ENCODE data around the gene MDFI. TPM values are rescaled to one million over a fixed set of nuclear protein-coding genes. Genes with fewer than 3 reads are reported as not detected.

MDFI gene
- total RNA-seq, 2 donors from 2014 or later = 52.7 to 80.0 TPM

DNA sequence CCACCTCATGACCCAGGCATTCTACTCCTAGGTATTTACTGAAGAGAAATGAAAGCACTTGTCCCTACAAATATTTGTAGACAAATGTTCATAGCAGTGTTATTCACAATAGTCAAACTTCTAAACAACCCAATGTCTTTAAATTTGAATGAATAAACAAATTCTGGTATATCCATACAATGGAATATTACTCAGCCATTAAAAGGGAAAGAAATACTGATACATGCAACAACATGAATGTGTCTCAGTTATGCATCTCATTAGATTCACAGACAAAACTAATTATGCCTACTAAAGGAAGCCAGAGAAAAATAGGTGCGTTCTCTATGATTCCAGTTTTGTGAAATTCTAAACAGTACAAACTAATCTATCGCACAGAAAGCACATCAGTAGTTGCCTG lies 30.7 kb downstream of the MDFI start:
- H3K4me1 Mint-ChIP-seq = no peaks in the 10 kb centered on the region
- H3K36me3 Mint-ChIP-seq (ENCODE audit: low read depth) = no peaks in the 10 kb centered on the region
- peaks cover 5% of the 10 kb centered on the region for H3K27me3 ChIP-seq (ENCODE audit: control insufficient read depth, insufficient read depth, low read length, poor library complexity, severe bottlenecking)
- DNase-seq = no peak
- 97% methylated on average over 2 of the region's 2 CpGs; no CpG with 5 or more reads in 1 of the 2 experiments for WGBS, 2 experiments (ENCODE audit: insufficient coverage in 1 of 2, insufficient read length in 1 of 2)
- H3K27me3 Mint-ChIP-seq (ENCODE audit: insufficient read depth) = peaks cover 39% of the 10 kb centered on the region
- H3K4me1 ChIP-seq (ENCODE audit: control insufficient read depth, insufficient read depth, low read length) = no peaks in the 10 kb centered on the region
- no peak overlapping the region for H3K4me3 ChIP-seq (ENCODE audit: low read length)
- no peak overlapping the region for H3K27ac ChIP-seq (ENCODE audit: low read depth, low read length)
- TF ChIP-seq, protein P1, sequence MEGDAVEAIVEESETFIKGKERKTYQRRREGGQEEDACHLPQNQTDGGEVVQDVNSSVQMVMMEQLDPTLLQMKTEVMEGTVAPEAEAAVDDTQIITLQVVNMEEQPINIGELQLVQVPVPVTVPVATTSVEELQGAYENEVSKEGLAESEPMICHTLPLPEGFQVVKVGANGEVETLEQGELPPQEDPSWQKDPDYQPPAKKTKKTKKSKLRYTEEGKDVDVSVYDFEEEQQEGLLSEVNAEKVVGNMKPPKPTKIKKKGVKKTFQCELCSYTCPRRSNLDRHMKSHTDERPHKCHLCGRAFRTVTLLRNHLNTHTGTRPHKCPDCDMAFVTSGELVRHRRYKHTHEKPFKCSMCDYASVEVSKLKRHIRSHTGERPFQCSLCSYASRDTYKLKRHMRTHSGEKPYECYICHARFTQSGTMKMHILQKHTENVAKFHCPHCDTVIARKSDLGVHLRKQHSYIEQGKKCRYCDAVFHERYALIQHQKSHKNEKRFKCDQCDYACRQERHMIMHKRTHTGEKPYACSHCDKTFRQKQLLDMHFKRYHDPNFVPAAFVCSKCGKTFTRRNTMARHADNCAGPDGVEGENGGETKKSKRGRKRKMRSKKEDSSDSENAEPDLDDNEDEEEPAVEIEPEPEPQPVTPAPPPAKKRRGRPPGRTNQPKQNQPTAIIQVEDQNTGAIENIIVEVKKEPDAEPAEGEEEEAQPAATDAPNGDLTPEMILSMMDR (conservative IDR thresholded peaks at IDR 0.05) = no peak
- no peak overlapping the region for H3K27ac Mint-ChIP-seq
- H3K9ac ChIP-seq (ENCODE audit: extremely low read depth, low read length, poor library complexity, severe bottlenecking) = no peak overlapping the region
- H3K9me3 ChIP-seq (ENCODE audit: control insufficient read depth, low read length) = no peaks in the 10 kb centered on the region
- H3K9me3 Mint-ChIP-seq = peaks cover 8% of the 10 kb centered on the region
- no peaks in the 10 kb centered on the region for H3K36me3 ChIP-seq (ENCODE audit: control insufficient read depth, insufficient read depth, low read length)
- no peak overlapping the region for H3K4me3 Mint-ChIP-seq

- no peaks in the 10 kb centered on the region for H3K4me1 ChIP-seq (ENCODE audit: control insufficient read depth, insufficient read depth, low read length)
- no peak overlapping the region for H3K27ac ChIP-seq (ENCODE audit: low read depth, low read length)
- H3K27me3 ChIP-seq (ENCODE audit: control insufficient read depth, insufficient read depth, low read length, poor library complexity, severe bottlenecking) = peaks cover 5% of the 10 kb centered on the region
- Mint-ChIP-seq H3K4me3 (no peak overlapping the region), H3K27ac (no peak overlapping the region), H3K9me3 (peaks cover 8% of the 10 kb centered on the region), H3K27me3 (ENCODE audit: insufficient read depth) (peaks cover 38% of the 10 kb centered on the region), H3K4me1 (peaks cover 8% of the 10 kb centered on the region), H3K36me3 (ENCODE audit: low read depth) (no peaks in the 10 kb centered on the region)
- TF ChIP-seq, protein P1 (conservative IDR thresholded peaks at IDR 0.05) = no peak
- no peak overlapping the region for H3K9ac ChIP-seq (ENCODE audit: extremely low read depth, low read length, poor library complexity, severe bottlenecking)
- no peak for DNase-seq
- WGBS, 2 experiments (ENCODE audit: insufficient coverage in 1 of 2, insufficient read length in 1 of 2) = 88% methylated on average over 8 to 9 of the region's 9 CpGs
- no peaks in the 10 kb centered on the region for H3K9me3 ChIP-seq (ENCODE audit: control insufficient read depth, low read length)
- H3K4me3 ChIP-seq (ENCODE audit: low read length) = no peak overlapping the region
- no peaks in the 10 kb centered on the region for H3K36me3 ChIP-seq (ENCODE audit: control insufficient read depth, insufficient read depth, low read length)
These were observed 32.6 kb downstream of the MDFI start for GRCh38 chr6:41670703-41671360.

GRCh38 chr6:41671376-41671775 lies 33.1 kb downstream of the MDFI start:
- no peaks in the 10 kb centered on the region for H3K36me3 Mint-ChIP-seq (ENCODE audit: low read depth)
- no peaks in the 10 kb centered on the region for H3K9me3 ChIP-seq (ENCODE audit: control insufficient read depth, low read length)
- peaks cover 38% of the 10 kb centered on the region for H3K27me3 Mint-ChIP-seq (ENCODE audit: insufficient read depth)
- no peak for DNase-seq
- H3K27ac Mint-ChIP-seq = no peak overlapping the region
- H3K9me3 Mint-ChIP-seq = peaks cover 8% of the 10 kb centered on the region
- H3K4me1 ChIP-seq (ENCODE audit: control insufficient read depth, insufficient read depth, low read length) = no peaks in the 10 kb centered on the region
- peaks cover 8% of the 10 kb centered on the region for H3K4me1 Mint-ChIP-seq
- TF ChIP-seq, protein P1 (conservative IDR thresholded peaks at IDR 0.05) = no peak
- H3K36me3 ChIP-seq (ENCODE audit: control insufficient read depth, insufficient read depth, low read length) = no peaks in the 10 kb centered on the region
- no peak overlapping the region for H3K9ac ChIP-seq (ENCODE audit: extremely low read depth, low read length, poor library complexity, severe bottlenecking)
- H3K4me3 Mint-ChIP-seq = no peak overlapping the region
- no peak overlapping the region for H3K27ac ChIP-seq (ENCODE audit: low read depth, low read length)
- H3K27me3 ChIP-seq (ENCODE audit: control insufficient read depth, insufficient read depth, low read length, poor library complexity, severe bottlenecking) = peaks cover 5% of the 10 kb centered on the region
- H3K4me3 ChIP-seq (ENCODE audit: low read length) = no peak overlapping the region
- WGBS, 2 experiments (ENCODE audit: insufficient coverage in 1 of 2, insufficient read length in 1 of 2) = 50 to 68% methylated on average over 1 to 4 of the region's 5 CpGs

All from endodermal cell (in vitro differentiated cells).